ENCODE data around the gene RUBCNL. TPM values are rescaled to one million over a fixed set of nuclear protein-coding genes. Genes with fewer than 3 reads are reported as not detected.

RUBCNL gene
- total RNA-seq, 1 experiment from 2014 or later, result 1.4 TPM

- H3K27ac ChIP-seq (ENCODE audit: insufficient read length, low read depth, low read length), result no peak overlapping the region
- no peak overlapping the region for H2BK20ac ChIP-seq (ENCODE audit: low read depth, low read length, poor library complexity, severe bottlenecking)
- H3K9me3 ChIP-seq (ENCODE audit: control insufficient read depth, low read depth, low read length), result no peaks in the 10 kb centered on the region
- H2BK15ac ChIP-seq (ENCODE audit: low read depth, low read length), result no peak overlapping the region
- H4K8ac ChIP-seq (replicated peaks; ENCODE audit: insufficient read length, low read depth, low read length), result no peak overlapping the region
- H3K56ac ChIP-seq (ENCODE audit: insufficient read length, low read depth, low read length), result no peak overlapping the region
- no peak overlapping the region for H3K9ac ChIP-seq (ENCODE audit: extremely low read depth, insufficient read length, low read length)
- Mint-ChIP-seq H3K36me3 (ENCODE audit: insufficient read depth in 1 of 3, low read depth in 3 of 3) (peaks cover 0 to 5% (median 0%) of the 10 kb centered on the region in 3 experiments; a peak in 3 of 7 replicates), H3K4me3 (no peak overlapping the region), H3K4me1 (peaks cover 10% of the 10 kb centered on the region in 2 experiments), H3K27ac (no peak overlapping the region), H3K27me3 (ENCODE audit: low read depth) (peaks cover 1% of the 10 kb centered on the region), H3K9me3 (peaks cover 0 to 7% of the 10 kb centered on the region in 2 experiments; a peak in 2 of 5 replicates)
- WGBS (ENCODE audit: extremely low coverage, insufficient read length, low lambda C conversion rate), result no CpG with 5 or more reads among the region's 3 CpGs
- H3K18ac ChIP-seq (ENCODE audit: insufficient read length, low read depth, low read length), result no peak overlapping the region
- H3K27me3 ChIP-seq (ENCODE audit: insufficient read depth, low read length), result no peaks in the 10 kb centered on the region
- H4K20me1 ChIP-seq (ENCODE audit: control insufficient read depth, insufficient read depth, insufficient read length), result no peaks in the 10 kb centered on the region
- no peak overlapping the region for H3K14ac ChIP-seq (ENCODE audit: insufficient read depth, low read length)
- no peak overlapping the region for H3K4ac ChIP-seq (ENCODE audit: low read depth, low read length)
- H2AFZ ChIP-seq (ENCODE audit: low read length), result no peak overlapping the region
- H2BK5ac ChIP-seq (ENCODE audit: insufficient read length, low read length), result no peak overlapping the region
- no peak for DNase-seq
- H4K5ac ChIP-seq (ENCODE audit: insufficient read length, low read depth, low read length), result no peak overlapping the region
- H3K4me2 ChIP-seq (ENCODE audit: insufficient read depth, insufficient read length, low read length), result no peak overlapping the region
- H3K79me2 ChIP-seq (ENCODE audit: insufficient read depth, low read length), result no peaks in the 10 kb centered on the region
- H4K91ac ChIP-seq (ENCODE audit: insufficient read length, low read depth, low read length), result no peak overlapping the region
- H3T11ph ChIP-seq (ENCODE audit: low read length), result no peak overlapping the region
- H2AK5ac ChIP-seq (ENCODE audit: insufficient read length, low read length), result no peak overlapping the region
- H2BK120ac ChIP-seq (ENCODE audit: low read depth, low read length, poor library complexity, severe bottlenecking), result no peak overlapping the region
- no peaks in the 10 kb centered on the region for H3K79me1 ChIP-seq (ENCODE audit: insufficient read depth, low read depth, low read length, poor library complexity, severe bottlenecking)
- no peak for TF ChIP-seq CTCF (conservative IDR thresholded peaks at IDR 0.05)
- no peaks in the 10 kb centered on the region for H3K23me2 ChIP-seq (ENCODE audit: insufficient read length, low read depth, low read length, poor library complexity, severe bottlenecking)
- H2BK12ac ChIP-seq (ENCODE audit: insufficient read length, low read depth, low read length), result no peak overlapping the region
- no peaks in the 10 kb centered on the region; the same call in 1 of the 2 replicates for H3K4me1 ChIP-seq (ENCODE audit: insufficient read depth, low read length)
- H3K23ac ChIP-seq (ENCODE audit: insufficient read length, low read depth, low read length), result no peak overlapping the region
Measured at GRCh38 chr13:46296921-46297320, 90.1 kb downstream of the RUBCNL start.
